HG02623 (cell line): ENCODE results near the gene GMDS.

ENCODE experiments used
- ATAC-seq: cut with Tn5 transposase; IDR thresholded peaks from one replicate; pipeline ENCODE4 v1.9.1; 2021; ENCODE audit warnings: moderate library complexity; ENCODE audit not compliant: unreplicated experiment

GMDS gene

GRCh38 chr6:1957746-1958145, 287.7 kb downstream of the GMDS start:
- no peak for ATAC-seq

- no peak for ATAC-seq
Observed at GRCh38 chr6:1952740-1953360, 292.6 kb downstream of the GMDS start.

GRCh38 chr6:1950631-1951030, 294.8 kb downstream of the GMDS start:
- ATAC-seq: no peak

- ATAC-seq: no peak
Observed at GRCh38 chr6:1949538-1949937, 295.9 kb downstream of the GMDS start.

- no peak for ATAC-seq
Observed at GRCh38 chr6:1947922-1948321, 297.5 kb downstream of the GMDS start.

GRCh38 chr6:1946583-1946982, 298.8 kb downstream of the GMDS start:
- ATAC-seq: no peak

GRCh38 chr6:1945235-1945832, 300.1 kb downstream of the GMDS start:
- no peak for ATAC-seq

GRCh38 chr6:1942834-1943233, 302.6 kb downstream of the GMDS start:
- ATAC-seq: no peak

- no peak for ATAC-seq
Observed at GRCh38 chr6:1941534-1941933, 303.9 kb downstream of the GMDS start.

- ATAC-seq: no peak
Observed at GRCh38 chr6:1940381-1940780, 305.0 kb downstream of the GMDS start.

- ATAC-seq: no peak
Observed at GRCh38 chr6:1933292-1933691, 312.1 kb downstream of the GMDS start.

- no peak for ATAC-seq
Observed at GRCh38 chr6:1931817-1932216, 313.6 kb downstream of the GMDS start.

GRCh38 chr6:1930356-1930755, 315.0 kb downstream of the GMDS start:
- no peak for ATAC-seq

- ATAC-seq: no peak
Observed at GRCh38 chr6:1929931-1930330, 315.5 kb downstream of the GMDS start.

- no peak for ATAC-seq
Observed at GRCh38 chr6:1925743-1926430, 319.5 kb downstream of the GMDS start.

- no peak for ATAC-seq
Observed at GRCh38 chr6:1923449-1923848, 322.0 kb downstream of the GMDS start.

- no peak for ATAC-seq
Observed at GRCh38 chr6:1917626-1918371, 327.6 kb downstream of the GMDS start.

GRCh38 chr6:1916334-1917070, 328.9 kb downstream of the GMDS start:
- no peak for ATAC-seq

GRCh38 chr6:1915226-1915625, 330.2 kb downstream of the GMDS start:
- ATAC-seq: no peak

GRCh38 chr6:1913577-1913976, 331.8 kb downstream of the GMDS start:
- ATAC-seq: no peak

- ATAC-seq: no peak
Observed at GRCh38 chr6:1912731-1913130, 332.7 kb downstream of the GMDS start.
